ENCODE results near the gene PHETA1. TPM values are rescaled to one million over a fixed set of nuclear protein-coding genes. Genes with fewer than 3 reads are reported as not detected.
"Not testable (repeated sequence)": the region's sequence is repeated elsewhere in the genome, so short reads cannot be mapped to it uniquely, and the experiment has no call there.

The PHETA1 gene
- total and polyA plus RNA-seq, 11 donors: 12.8 to 48.7 (median 24.5) TPM

- 85 to 91% (median 90%) methylated on average over 4 of the region's 4 CpGs for WGBS, 4 donors
- no peak for TF ChIP-seq CTCF (IDR thresholded peaks at IDR 0.05)
- no peak for TF ChIP-seq POLR2A (IDR thresholded peaks at IDR 0.05)
Observed at GRCh38 chr12:111344254-111344875, 24.5 kb downstream of the PHETA1 start.

GRCh38 chr12:111343181-111343580, 25.7 kb downstream of the PHETA1 start:
- Histone ChIP-seq H3K4me1 (no peaks in the 10 kb centered on the region), H3K9me3 (peaks cover 0 to 11% (median 4%) of the 10 kb centered on the region in 12 donors), H3K27ac (no peak overlapping the region), H3K4me3 (no peak overlapping the region), H3K27me3 (no peaks in the 10 kb centered on the region), H3K36me3 (no peaks in the 10 kb centered on the region)
- 76 to 85% (median 82%) methylated on average over 1 of the region's 1 CpG for WGBS, 4 donors
- no peak for TF ChIP-seq POLR2A (IDR thresholded peaks at IDR 0.05)
- TF ChIP-seq CTCF (IDR thresholded peaks at IDR 0.05): no peak
- ATAC-seq: no peak
- no peak for DNase-seq
- intact Hi-C loops (cut with DNase I): no loop called here

More at GRCh38 chr12:111344254-111344875, 24.5 kb downstream of the PHETA1 start:
- no peak overlapping the region for H3K27ac ChIP-seq
- no peak overlapping the region for H3K4me3 ChIP-seq
- no peaks in the 10 kb centered on the region for H3K36me3 ChIP-seq
- no peak for ATAC-seq
- no peak for DNase-seq
- no peaks in the 10 kb centered on the region for H3K27me3 ChIP-seq
- H3K4me1 ChIP-seq: no peaks in the 10 kb centered on the region
- intact Hi-C loops (cut with DNase I): no loop called here
- peaks cover 0 to 23% (median 13%) of the 10 kb centered on the region in 12 donors for H3K9me3 ChIP-seq

GRCh38 chr12:111342376-111342775, 26.5 kb downstream of the PHETA1 start:
- H3K27me3 ChIP-seq: no peaks in the 10 kb centered on the region
- no peak overlapping the region for H3K27ac ChIP-seq
- no peaks in the 10 kb centered on the region for H3K36me3 ChIP-seq
- intact Hi-C loops (cut with DNase I): no loop called here
- TF ChIP-seq CTCF (IDR thresholded peaks at IDR 0.05) (no peak), POLR2A (IDR thresholded peaks at IDR 0.05) (no peak)
- no peak for DNase-seq
- H3K4me3 ChIP-seq: no peak overlapping the region
- peaks cover 0 to 5% (median 0%) of the 10 kb centered on the region in 12 donors for H3K9me3 ChIP-seq
- WGBS, 4 donors: 81 to 97% (median 93%) methylated on average over 8 of the region's 8 CpGs
- no peak for ATAC-seq
- H3K4me1 ChIP-seq: no peaks in the 10 kb centered on the region

GRCh38 chr12:111341426-111342065, 27.3 kb downstream of the PHETA1 start:
- no peak overlapping the region for H3K4me3 ChIP-seq
- no peak for DNase-seq
- WGBS, 4 donors: 85 to 91% (median 88%) methylated on average over 9 to 20 of the region's 20 CpGs

GRCh38 chr12:111340680-111341079, 28.2 kb downstream of the PHETA1 start:
- H3K27ac ChIP-seq; H3K4me1 ChIP-seq; ATAC-seq; DNase-seq; H3K4me3 ChIP-seq; H3K36me3 ChIP-seq; intact Hi-C loops (cut with DNase I); H3K27me3 ChIP-seq; H3K9me3 ChIP-seq: not testable (repeated sequence)
- WGBS, 4 donors: 80 to 85% (median 83%) methylated on average over 8 of the region's 8 CpGs

More at GRCh38 chr12:111341426-111342065, 27.3 kb downstream of the PHETA1 start:
- ATAC-seq: no peak
- no peaks in the 10 kb centered on the region for H3K4me1 ChIP-seq
- no peaks in the 10 kb centered on the region for H3K36me3 ChIP-seq
- peaks cover 0 to 5% (median 0%) of the 10 kb centered on the region in 12 donors for H3K9me3 ChIP-seq
- no peak overlapping the region for H3K27ac ChIP-seq
- intact Hi-C loops (cut with DNase I): no loop called here
- H3K27me3 ChIP-seq: no peaks in the 10 kb centered on the region
- TF ChIP-seq POLR2A (IDR thresholded peaks at IDR 0.05): no peak
